Omental fat pad (tissue), 4 donors: ENCODE data around the gene RBFOX2. TPM values are rescaled to one million over a fixed set of nuclear protein-coding genes. Genes with fewer than 3 reads are reported as not detected.

ENCODE experiments used
- ATAC-seq: fragments of 150-250 bp; one replicate; pipeline ENCODE4 v1.9.1; 2016; ENCODE audit warnings: mild to moderate bottlenecking, moderate library complexity; ENCODE audit not compliant: low FRiP score
- DNase-seq: peaks from one replicate; pipeline ENCODE4 v3.0.0-alpha.2; 2019; ENCODE audit warnings: low spot score
- total RNA-seq, 4 donors: library from RNA; depleted of rRNA; stranded (reverse); fragments of >200 nt; gene quantifications; one replicate each; pipeline ENCODE4 v1.1.0, GENCODE V29; 2016
- TF ChIP-seq, protein P1 (sequence below), 3 donors: fragments of 450-650 bp; IDR thresholded peaks; one replicate each; pipeline ENCODE4 v1.5.1; 2016 to 2017; ENCODE audit warnings: antibody characterized with exemption in 3 of 3, mild to moderate bottlenecking in 3 of 3, moderate library complexity in 2 of 3

The RBFOX2 gene
- total RNA-seq, 4 donors from 2014 or later = 41.2 to 80.7 (median 60.1) TPM

DNA sequence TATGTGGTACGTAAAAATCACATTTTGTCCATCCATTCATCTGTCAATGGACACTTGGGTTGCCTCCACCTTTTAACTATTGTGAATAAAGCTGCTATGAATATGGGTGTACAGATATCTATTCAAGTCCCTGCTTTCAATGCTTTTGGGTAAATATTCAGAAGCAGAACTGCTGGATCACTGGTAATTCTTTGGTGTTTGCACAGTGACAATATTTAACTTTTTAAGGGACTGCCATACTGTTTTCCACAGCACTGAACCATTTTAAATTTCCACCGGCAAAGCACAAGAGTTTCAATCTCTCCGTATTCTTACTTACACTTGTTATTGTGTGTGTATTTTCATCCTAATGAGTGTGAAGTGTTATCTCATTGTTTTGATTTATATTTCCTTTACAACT is 79.4 kb downstream of the RBFOX2 start:
- ATAC-seq (no peak), DNase-seq (no peak)
- TF ChIP-seq, protein P1, sequence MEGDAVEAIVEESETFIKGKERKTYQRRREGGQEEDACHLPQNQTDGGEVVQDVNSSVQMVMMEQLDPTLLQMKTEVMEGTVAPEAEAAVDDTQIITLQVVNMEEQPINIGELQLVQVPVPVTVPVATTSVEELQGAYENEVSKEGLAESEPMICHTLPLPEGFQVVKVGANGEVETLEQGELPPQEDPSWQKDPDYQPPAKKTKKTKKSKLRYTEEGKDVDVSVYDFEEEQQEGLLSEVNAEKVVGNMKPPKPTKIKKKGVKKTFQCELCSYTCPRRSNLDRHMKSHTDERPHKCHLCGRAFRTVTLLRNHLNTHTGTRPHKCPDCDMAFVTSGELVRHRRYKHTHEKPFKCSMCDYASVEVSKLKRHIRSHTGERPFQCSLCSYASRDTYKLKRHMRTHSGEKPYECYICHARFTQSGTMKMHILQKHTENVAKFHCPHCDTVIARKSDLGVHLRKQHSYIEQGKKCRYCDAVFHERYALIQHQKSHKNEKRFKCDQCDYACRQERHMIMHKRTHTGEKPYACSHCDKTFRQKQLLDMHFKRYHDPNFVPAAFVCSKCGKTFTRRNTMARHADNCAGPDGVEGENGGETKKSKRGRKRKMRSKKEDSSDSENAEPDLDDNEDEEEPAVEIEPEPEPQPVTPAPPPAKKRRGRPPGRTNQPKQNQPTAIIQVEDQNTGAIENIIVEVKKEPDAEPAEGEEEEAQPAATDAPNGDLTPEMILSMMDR (IDR thresholded peaks at IDR 0.05) = no peak

DNA sequence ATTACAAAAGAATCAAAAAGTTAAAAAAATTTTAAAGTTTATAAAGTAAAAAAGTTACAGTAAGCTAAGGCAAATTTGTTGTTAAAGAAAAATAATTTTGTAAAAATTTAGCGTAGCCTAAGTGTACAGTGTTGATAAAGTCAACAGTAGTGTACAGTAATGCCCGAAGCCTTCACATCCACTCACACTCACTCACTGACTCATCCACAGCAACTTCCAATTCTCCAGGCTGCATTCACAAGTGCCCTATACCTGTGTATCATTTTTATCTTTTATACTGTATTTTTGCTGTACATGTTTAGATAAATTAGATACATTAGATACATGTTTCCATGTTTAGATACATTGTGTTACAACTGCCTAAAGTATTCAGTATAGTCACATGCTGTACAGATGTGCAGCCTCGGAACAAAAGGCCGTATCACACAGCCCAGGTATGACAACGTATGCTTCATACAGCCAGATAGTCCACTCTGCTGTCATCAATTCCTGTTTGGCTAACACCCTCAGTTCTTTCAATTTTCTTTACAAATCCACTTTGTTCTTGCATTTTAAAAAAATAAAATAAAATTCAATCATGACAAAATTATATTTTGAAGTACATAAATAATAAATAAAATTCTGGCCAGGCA is 80.7 kb downstream of the RBFOX2 start:
- DNase-seq (no peak), ATAC-seq (no peak)
- TF ChIP-seq, protein P1 (IDR thresholded peaks at IDR 0.05) = no peak

DNA sequence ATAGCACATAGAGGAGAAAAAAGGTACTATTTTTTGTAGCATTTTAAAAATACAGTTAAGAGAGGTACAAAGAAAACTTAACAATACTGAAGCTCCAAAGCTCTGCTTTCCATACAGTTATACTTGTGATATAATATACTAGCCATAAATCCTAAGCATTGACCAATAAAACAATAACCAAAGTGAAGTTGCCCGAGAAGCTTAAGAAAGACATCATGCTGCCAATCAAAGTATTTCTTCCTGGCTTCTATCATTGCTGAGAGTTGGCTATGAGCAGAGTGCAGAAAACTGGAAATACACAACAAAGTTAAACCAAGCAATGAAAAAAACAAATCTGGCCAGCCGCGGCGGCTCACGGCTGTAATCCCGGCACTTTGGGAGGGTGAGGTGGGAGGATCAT is 84.2 kb downstream of the RBFOX2 start:
- ATAC-seq = no peak
- TF ChIP-seq, protein P1 (IDR thresholded peaks at IDR 0.05) = no peak
- no peak for DNase-seq

DNA sequence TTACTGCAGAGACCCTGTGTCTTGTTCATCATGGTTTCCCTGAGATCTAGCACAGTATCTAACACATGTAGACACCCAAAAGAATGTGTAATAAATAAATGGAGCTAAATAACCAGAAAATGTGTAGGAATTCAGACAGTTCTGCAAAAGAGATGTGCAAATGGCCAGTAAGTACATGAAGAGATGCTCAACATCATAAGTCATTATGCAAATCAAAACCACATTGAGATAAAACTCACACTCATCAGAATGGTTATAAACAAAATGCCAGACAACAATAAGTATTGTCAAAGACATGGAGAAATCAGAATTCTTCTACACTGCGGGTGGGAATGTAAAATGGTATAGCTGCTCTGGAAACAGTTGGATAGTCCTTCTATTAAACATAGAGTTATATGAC is 88.5 kb downstream of the RBFOX2 start:
- ATAC-seq (no peak), DNase-seq (no peak)
- TF ChIP-seq, protein P1 (IDR thresholded peaks at IDR 0.05) = no peak

DNA sequence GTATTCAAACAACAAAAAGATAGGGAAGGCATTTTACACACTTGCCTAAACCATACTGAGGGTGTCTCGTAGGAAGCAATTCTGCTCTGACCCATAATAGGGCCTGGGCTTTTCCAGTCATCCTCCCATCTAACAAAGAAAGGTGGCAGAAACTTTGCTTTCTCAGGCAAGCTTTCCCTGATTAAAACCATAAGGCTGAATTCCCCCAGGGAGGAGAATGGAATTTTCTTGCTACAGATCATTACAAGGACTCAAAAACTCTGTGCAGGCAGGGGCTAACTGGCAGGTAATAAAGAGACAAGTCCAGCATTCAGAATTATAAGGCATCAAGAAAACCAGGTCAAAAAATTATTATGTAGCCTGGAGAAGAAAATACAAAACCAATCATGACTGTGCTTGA is 90.4 kb downstream of the RBFOX2 start:
- no peak for ATAC-seq
- TF ChIP-seq, protein P1 (IDR thresholded peaks at IDR 0.05) = no peak
- no peak for DNase-seq

DNA sequence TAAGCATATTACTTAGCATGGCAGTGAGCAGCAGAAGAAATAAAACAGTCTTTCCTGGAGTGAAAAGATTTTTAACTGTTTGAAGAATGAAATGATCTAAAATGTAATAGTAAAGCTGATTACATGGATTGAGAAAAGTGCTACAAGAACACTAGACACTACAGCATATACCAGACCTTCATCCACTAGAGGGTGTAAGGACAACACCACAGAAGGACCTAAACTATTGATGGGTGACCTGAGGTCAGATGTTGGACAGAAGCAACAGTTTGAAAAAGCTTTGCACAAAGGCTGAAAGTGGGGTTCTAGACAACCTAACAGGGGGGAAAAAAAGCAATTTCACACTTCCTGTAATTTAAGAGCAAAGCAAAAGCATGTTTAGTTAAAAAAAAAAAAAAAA is 97.7 kb downstream of the RBFOX2 start:
- DNase-seq (no peak), ATAC-seq (no peak)
- TF ChIP-seq, protein P1 (IDR thresholded peaks at IDR 0.05) = no peak

DNA sequence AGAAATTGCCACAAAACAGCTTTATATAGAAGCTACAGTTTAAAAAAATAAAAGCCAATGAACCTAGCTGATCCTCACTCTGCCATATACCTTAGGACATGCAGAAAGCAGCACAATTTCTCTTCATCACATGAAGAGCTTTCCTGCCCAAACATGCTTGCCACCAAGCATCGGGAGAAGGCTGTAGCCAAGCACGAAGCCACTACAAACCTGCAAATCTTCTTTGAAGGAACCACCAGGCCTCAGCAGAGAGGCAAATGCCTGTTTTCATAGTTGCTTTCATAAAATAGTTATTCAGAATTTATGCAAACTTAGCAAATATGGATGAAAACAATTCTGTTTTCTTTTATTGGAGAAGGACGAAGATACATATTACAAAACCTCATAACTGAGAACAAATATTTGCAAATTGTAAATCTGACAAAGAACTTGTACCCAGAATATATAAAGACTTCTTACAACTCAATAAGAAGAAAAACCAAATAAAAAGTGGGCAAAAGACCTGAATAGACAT is 100.3 kb downstream of the RBFOX2 start:
- ATAC-seq (no peak), DNase-seq (no peak)
- TF ChIP-seq, protein P1 (IDR thresholded peaks at IDR 0.05) = no peak
